Measurements from ENCODE around the gene ADCY2.

DNA sequence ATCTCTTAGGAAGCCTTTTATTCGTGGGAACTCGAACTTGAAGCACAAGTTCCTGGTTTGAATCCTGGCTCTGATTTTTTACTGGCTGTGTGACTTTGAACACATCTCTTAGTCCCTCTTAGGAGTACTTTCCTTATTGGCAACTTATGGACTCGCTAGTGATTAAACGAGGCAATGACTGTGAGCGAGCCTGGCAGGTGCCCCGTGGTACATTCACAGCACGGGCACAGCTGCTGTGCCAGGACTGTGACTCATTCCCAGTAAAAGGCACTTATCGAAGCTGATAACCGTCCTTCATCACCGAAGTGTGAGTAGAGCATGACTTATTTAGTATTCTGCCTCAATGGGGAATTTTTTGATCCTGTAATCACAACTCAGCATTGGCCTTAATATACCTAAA is 432.3 kb downstream of the ADCY2 start:
- TF ChIP-seq, protein P1, sequence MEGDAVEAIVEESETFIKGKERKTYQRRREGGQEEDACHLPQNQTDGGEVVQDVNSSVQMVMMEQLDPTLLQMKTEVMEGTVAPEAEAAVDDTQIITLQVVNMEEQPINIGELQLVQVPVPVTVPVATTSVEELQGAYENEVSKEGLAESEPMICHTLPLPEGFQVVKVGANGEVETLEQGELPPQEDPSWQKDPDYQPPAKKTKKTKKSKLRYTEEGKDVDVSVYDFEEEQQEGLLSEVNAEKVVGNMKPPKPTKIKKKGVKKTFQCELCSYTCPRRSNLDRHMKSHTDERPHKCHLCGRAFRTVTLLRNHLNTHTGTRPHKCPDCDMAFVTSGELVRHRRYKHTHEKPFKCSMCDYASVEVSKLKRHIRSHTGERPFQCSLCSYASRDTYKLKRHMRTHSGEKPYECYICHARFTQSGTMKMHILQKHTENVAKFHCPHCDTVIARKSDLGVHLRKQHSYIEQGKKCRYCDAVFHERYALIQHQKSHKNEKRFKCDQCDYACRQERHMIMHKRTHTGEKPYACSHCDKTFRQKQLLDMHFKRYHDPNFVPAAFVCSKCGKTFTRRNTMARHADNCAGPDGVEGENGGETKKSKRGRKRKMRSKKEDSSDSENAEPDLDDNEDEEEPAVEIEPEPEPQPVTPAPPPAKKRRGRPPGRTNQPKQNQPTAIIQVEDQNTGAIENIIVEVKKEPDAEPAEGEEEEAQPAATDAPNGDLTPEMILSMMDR (conservative IDR thresholded peaks at IDR 0.05; ENCODE audit: low read depth in 2 of 2) = no peak
- TF ChIP-seq CREB1 (CRISPR knock-in tag; IDR thresholded peaks at IDR 0.05; ENCODE audit: low read depth) (no peak), EZH2phosphoT487 (IDR thresholded peaks at IDR 0.05; ENCODE audit: unreplicated experiment) (no peak), EZH2 (IDR thresholded peaks at IDR 0.05; ENCODE audit: low read depth, unreplicated experiment) (no peak), POLR2AphosphoS5 (IDR thresholded peaks at IDR 0.05; ENCODE audit: low read depth) (no peak), ZNF331 (CRISPR knock-in tag; IDR thresholded peaks at IDR 0.05; ENCODE audit: low read depth) (no peak), ZNF114 (CRISPR knock-in tag; IDR thresholded peaks at IDR 0.05) (no peak), NANOG (IDR thresholded peaks at IDR 0.05; ENCODE audit: borderline replicate concordance) (no peak), JUNB (IDR thresholded peaks at IDR 0.05; ENCODE audit: unreplicated experiment) (no peak)
- TF ChIP-seq, protein P2, sequence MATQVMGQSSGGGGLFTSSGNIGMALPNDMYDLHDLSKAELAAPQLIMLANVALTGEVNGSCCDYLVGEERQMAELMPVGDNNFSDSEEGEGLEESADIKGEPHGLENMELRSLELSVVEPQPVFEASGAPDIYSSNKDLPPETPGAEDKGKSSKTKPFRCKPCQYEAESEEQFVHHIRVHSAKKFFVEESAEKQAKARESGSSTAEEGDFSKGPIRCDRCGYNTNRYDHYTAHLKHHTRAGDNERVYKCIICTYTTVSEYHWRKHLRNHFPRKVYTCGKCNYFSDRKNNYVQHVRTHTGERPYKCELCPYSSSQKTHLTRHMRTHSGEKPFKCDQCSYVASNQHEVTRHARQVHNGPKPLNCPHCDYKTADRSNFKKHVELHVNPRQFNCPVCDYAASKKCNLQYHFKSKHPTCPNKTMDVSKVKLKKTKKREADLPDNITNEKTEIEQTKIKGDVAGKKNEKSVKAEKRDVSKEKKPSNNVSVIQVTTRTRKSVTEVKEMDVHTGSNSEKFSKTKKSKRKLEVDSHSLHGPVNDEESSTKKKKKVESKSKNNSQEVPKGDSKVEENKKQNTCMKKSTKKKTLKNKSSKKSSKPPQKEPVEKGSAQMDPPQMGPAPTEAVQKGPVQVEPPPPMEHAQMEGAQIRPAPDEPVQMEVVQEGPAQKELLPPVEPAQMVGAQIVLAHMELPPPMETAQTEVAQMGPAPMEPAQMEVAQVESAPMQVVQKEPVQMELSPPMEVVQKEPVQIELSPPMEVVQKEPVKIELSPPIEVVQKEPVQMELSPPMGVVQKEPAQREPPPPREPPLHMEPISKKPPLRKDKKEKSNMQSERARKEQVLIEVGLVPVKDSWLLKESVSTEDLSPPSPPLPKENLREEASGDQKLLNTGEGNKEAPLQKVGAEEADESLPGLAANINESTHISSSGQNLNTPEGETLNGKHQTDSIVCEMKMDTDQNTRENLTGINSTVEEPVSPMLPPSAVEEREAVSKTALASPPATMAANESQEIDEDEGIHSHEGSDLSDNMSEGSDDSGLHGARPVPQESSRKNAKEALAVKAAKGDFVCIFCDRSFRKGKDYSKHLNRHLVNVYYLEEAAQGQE (IDR thresholded peaks at IDR 0.05; ENCODE audit: unreplicated experiment) = no peak

Measured in GM23338 (cell line).